ENCODE measurements around the gene PARD3B.

PARD3B gene

DNA sequence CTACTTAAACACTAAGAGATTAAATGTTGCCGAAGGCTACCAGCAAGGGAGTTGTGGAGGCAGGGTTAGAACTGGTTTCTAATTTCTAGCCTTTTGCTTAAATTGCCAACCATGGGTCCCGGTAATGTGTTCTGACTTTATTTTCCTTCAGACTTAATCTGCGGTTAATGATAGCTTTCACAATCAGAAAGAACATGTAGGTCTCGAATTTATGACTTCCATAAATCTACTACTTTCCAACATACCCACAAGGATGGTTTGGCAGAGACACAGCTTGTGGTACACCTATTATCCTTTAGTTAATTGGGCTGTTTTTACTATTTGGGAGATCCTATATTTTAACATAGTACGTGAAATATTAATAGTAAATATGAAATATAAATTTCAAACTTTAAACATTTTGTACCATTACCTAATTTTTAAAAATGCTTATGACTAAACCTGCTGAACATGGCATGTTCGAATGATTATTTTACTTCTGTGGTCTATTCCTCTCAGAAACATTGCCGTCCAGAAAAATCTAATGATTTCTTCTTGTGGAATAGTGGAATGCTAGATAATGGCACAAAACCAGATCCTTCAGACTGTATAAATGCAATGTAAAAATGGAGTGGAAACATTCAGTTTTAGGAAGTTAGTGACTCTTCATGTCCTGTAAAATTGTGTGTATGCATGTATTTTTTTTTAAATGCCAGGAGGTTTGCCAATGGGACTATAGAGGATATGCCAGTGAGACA, 41.3 kb downstream of the PARD3B start:
- DNase-seq (ENCODE audit: low read depth): no peak

DNA sequence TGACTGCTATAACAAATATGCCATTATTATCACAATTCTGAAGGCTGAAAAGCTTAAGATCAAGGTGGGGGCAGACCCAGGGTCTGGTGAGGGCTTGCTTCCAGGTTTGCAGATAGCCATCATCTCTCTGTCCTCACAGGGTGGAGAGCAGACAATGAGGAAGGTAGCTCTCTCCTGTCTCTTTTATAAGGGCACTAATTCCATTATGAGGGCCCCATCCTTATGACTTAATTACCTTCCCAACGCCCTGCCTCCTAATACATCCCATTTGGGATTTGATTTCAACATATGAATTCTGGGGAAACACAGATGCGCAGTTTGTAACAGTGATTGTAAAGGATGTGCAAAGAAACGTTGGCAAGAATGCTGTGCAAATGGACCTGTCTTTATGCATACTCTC, 44.8 kb downstream of the PARD3B start:
- DNase-seq (ENCODE audit: low read depth): no peak

DNA sequence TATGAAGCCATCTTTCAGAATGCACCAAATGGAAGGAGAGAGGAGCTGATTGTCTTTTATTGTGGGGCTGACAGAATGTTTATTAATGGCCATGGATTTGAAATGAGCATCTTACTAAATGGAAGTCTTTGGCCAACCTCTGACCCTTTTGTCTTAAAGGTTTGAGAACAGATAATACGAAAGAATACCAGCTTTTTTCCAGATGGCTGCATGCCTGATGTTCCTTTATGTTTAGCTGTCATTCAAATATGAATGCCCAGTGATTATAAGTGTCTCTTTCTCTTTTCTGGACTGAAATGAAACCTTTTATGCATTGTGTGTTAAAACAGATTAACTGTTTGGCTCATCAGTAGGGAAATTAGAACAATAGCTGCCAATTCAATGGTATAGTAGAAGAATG, 46.0 kb downstream of the PARD3B start:
- no peak for DNase-seq (ENCODE audit: low read depth)

DNA sequence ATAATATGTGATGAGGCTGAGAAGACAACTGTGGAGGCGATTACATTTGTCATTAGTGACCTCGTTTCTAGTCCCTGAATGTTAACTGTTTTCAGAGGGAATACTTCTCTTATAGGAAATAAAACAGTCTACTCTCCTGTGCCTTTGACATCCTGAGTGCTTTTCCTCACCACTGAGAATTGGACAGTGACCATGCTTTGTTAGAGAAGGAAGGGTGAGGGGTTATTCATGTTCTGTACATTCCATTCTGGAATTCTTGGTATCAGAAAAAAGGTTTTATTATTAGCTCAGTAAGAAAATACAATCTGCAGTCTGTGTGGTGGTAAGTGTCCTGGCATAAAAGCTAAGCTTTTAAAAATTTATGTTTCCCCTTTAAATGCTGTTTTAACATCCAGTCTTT, 58.8 kb downstream of the PARD3B start:
- no peak for DNase-seq (ENCODE audit: low read depth)

DNA sequence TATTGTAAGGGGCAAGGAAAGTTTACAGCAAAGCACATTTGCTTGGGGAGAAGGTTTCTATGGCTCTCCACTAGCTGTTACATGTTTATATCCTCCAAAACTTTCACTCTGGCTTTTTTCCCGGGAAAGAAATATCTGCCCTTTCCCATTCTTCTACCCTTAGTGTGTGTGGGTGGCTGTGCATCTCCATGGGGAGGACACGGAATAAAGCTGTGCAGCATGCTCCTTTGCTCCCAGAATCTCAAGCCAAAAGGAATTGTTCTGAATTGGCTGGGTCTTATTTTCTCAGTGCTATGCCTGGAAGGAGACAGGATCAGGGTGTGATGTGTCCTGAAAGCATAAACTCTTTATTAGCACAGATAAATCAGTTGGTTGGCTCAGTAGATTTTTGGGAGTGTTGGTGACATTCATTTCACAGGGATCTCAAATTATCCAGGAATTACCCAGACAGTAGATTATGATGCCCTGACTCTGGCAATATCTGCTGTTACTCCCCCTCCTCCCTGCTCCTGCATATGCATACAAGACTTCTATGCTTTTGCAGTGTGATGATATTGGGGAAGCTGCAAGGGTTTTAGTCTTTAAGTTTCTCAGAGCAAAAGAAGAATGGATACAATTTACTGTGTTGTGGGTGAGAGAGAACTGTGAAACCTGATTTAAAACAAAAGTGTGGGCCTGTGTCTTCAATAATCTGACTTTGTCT, 63.1 kb downstream of the PARD3B start:
- DNase-seq (ENCODE audit: low read depth): peak; percentile 38

DNA sequence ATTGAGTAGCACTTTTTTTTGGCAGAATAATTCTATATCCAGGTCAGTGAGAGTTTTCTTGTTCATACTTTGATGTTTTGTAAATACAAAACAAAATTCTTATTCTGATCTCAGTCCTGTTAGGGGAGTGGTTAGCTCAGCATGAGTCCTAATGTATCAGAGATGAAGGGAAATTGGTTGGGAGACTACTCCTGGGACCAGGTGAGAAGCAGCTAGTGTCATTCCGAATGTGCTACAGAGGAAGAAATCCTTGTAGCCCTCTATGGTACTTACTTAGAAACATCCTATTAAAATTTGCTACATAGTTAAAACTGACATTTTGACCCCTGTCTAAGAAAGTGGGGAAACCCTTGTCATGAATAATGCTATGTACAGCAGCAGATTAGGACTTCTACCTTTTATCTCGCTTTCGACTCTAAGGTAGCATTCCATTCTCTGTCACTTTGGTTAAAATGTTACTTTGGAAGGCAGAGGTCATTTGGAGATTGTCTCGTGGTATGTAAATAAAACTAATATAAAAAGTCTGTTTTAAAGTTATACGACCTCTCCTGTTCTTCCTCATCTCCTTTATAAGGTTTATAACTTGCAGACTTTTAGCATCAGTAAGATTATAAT, 65.8 kb downstream of the PARD3B start:
- no peak for DNase-seq (ENCODE audit: low read depth)

DNA sequence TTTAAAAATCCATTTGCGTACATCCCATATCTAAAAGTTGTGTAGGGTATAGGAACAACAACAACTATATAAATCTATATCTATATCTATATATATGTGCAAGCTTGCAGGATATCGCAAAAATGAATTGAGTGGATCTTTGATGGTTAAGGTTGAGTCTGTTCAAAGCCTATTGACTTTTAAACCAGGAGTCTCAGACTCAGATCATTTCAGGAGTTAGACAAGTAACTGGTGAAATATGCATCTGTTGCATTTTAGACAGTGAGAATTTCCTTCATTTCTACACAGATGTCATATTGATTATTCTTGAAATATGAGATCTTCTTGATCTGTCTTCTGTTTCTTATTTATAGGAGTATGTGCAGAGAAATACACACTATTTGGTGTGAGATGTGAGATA, 66.5 kb downstream of the PARD3B start:
- DNase-seq (ENCODE audit: low read depth): no peak

DNA sequence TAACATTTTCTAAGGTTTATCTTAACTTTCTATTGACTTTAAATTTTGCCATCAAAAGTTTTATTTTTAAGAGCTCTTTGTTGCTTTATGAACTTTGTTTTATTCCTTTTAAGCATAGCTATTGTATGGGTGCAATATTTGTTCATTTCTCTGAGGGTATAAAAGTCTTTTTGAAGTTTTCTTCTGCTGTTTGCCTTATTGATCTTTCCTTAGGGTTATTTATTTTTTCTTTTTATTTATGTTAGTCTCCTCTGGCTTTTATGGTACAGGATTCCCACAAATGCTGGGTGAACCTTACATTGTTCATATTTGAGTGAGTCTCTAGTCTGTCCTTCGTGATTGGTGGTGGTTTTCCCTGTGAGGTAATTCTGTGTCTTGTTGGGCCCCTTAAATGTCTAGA, 68.4 kb downstream of the PARD3B start:
- DNase-seq (ENCODE audit: low read depth): no peak

DNA sequence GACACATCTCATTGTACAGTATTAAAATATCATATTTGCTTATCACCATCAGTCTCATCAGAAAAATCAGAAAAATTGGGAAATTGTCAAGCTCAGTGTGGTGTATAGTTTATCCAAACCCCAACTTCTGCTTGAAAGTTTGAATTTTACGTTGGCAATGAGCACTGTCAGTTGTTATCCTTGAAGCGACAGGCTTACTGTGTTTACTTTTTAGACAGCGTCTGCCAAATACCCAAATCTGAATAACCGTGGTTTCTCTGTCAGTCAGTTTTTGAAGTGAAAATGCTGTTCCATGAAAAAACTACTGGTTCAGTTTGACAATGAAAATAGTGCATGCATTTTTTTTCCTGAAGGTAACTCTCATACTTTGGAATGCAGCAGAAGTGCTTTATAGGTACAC, 70.2 kb downstream of the PARD3B start:
- DNase-seq (ENCODE audit: low read depth): no peak

DNA sequence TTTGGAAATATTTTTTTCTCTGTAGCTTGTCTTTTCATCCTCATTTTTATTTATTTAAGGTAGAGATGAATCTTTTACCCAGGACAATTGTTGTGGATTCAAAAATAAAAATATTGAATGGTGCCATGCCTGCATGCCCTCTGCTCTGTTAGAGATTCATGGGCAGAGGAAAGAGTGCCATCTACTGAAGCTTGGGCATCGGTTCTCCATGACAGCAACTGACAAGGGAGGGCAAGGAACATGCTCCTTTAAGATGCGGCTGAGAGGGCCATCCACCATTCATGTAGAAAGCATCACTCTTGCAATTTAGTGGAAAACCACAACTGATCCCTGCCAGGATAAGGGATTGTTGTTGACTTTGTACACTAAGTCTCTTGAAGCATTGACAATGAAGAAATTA, 79.9 kb downstream of the PARD3B start:
- DNase-seq (ENCODE audit: low read depth): peak; percentile 34

DNA sequence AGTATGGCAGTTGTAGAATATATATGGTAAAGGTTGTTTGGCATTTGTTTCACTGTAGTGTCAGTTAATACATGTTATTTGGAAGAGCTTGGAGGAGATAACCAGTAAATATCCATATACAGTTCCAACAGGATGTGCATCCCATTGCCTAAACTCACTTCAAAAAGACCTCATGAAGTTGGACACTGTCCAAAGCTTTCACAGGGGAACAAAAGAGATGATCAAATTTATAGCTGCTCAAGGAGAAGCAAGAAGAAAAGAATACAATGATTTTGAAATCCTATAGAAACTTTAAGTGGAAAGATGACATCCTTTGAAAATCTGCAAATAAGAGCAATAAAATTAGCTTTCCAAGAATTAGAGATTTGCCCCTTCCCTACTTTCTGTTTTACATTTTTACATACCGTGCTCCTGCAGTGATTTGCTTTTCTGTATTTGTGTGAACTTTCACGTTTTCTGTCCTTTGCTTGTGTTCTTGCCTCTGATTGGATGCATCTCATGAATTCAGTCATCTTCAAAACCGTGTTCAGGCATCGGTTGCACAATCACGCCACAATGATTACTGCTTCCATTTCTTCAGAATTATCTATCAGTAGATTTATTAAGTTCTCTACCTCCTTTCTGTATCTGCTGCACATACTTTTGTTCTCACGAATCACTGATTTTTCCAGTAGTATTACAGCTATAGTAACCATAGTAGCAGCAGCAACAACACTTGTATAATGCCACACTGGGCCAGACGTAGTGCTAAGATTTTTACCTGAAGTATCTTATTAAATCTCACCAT, 83.8 kb downstream of the PARD3B start:
- DNase-seq (ENCODE audit: low read depth): no peak

DNA sequence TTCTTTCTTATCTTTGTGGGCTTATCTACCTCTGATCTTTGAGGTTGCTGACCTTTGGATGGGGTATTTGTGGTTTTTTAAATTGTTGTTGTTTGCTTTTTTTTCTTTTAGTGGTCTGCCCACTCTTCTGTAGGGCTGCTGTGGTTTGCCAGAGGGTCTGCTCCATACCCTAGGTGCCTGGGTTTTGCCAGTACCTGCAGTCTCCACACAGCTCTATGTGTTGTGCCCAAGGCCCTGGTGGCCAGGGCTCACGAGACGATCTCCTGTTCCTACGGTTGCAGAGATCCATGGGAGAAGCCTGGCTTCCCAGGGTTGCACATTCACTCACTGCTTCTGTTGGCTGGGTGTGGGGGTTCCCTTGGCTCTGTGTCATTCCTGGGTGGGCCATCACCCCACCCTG, 87.1 kb downstream of the PARD3B start:
- no peak for DNase-seq (ENCODE audit: low read depth)

DNA sequence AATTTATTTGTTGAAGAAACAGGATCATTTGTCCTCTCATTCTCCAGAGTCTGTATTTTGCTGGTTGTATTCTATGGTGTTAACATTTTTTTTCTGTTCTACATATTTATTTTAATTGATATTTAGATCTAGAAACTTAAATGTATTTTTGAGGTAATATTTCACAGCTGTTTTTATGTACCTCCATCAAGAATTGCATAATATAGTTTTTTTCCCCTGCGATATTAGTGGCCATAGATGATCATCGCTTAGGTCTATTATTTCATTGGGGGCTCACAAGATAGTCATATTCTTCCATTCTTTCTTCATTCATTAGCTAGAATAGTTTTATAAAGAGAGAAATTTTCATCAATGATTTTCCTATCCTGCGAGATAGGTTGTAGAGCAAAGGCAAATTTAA, 89.3 kb downstream of the PARD3B start:
- no peak for DNase-seq (ENCODE audit: low read depth)

DNA sequence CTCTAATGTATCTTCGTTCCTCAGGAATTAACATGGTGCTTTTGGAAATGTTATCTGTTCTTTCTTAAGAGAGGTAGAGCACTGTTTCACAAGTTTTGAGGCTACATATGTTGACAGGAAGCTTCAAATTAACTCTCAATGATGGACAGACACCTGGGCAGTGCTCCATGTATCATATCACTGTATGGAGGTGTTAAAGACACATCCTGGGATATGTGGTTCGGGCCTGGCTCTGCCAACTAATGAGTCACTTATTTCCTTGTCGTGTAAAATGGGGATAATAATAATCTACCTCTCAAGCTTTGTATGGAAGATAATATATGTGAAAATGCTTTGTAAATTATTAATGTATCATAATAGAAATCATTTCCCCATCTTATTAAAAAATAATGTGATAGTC, 90.2 kb downstream of the PARD3B start:
- no peak for DNase-seq (ENCODE audit: low read depth)

DNA sequence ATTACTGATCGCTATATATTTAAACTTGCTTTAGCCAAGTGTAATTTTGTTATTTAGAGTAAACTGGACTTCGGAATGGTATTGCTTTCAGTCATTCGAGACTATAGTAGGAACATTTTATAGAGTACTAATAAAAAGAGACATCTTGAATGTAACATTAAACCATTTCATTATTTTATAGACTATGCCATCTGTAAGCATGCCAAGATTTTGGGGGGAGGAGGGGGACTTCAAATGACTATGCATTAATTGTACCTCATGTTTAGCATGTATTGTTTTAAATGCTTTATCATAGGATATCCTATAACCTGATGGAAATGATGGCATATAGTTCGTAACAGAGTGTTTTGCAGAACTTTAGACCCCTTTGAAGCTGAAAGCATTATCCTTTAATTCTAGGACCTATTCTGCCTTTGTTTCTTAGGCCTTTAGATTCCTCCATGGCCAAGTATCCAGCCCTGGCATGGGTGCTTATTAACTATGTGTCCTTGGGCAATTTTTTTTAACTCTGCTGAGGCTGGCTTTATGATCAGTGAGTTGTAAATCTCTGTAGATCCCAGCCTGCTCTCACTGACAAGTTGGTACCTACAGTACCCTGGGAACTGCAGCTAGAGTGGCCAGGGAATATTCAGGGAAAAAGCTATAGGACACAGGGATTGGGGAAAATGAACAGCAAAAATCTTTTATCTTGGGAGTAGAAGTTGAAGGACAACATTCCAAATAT, 93.4 kb downstream of the PARD3B start:
- DNase-seq (ENCODE audit: low read depth): no peak

DNA sequence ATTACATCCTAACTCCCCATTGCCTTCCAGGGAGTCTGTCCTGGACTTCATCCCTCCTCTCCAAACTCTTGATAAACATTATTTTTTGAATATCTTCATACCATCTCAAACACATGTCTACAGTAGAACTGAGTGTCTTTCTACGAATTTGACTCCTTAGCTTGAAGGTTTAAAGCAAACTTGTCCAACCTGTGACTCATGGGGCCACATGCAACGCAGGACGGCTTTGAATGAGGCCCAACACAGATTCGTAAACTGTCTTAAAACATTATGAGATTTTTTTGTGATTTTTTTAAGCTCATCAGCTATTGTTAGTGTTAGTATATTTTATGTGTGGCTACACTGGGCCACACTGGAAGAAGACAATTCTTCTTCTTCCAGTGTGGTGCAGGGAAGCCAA, 98.1 kb downstream of the PARD3B start:
- no peak for DNase-seq (ENCODE audit: low read depth)

DNA sequence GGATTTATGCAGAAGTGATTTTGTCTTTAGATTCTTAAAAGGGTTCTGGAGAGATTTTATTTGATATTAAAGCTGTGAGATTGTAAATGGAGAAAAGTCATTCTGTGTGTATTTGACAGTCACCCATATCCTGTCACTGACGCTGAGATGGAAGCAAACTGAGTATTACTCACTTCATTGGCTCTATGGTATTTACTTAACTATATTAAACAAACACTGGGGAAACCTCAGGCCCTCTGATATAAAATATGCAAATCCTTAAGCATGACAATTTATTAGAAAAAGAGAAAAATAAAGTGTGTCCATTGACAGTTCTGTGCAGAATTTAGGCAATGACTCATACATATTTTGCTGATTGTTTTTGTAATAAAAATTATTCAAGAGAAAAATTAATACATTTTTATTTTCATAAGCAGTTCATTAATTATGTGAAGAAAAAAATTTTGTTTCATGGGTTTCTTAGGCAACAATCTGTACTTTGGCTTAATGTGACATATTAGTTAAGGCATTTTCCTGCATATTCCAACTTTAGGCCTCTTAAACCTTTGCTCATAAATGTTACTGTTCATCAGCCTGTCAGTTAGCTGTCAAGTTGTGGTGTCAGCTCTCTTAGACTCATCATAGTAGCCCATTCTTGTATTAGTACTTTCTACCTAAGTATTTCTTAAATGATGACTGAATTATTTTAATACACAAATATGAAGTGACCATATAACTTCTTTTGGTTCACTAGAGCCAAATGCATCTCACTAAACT, 99.9 kb downstream of the PARD3B start:
- DNase-seq (ENCODE audit: low read depth): peak; percentile 4

DNA sequence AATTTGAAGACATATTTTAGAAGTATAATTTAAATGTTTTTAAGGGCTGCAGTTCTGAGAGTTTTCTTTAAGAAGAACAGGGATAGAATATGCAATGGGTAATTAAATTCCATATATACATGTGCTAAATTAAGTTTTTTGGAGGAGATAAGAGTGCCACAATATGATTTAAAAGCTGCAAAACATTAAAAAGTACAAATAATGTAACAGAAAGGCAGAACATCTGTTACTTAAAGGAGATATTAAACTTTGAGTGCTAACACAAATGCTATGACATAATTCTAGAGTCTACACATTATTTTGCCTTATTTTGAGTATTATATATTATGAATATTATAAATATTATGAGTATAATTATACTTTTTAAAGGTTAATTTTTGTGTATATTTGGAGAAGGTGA, 102.4 kb downstream of the PARD3B start:
- DNase-seq (ENCODE audit: low read depth): no peak

DNA sequence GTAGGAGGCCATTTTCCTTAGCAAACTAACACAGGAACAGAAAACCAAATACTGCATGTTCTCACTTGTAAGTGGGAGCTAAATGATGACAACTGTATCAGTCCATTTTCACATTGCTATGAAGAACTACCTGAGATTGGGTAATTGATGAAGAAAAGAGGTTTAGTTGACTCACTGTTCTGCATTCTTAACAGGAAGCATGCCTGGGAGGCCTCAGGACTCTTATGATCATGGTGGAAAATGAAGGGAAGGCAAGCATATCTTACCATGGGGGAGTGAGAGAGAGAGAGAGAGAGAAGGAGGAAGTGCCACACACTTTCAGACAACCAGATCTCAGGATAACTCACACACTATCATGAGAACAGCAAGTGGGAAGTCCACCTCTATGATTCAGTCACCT, 105.3 kb downstream of the PARD3B start:
- DNase-seq (ENCODE audit: low read depth): no peak

DNA sequence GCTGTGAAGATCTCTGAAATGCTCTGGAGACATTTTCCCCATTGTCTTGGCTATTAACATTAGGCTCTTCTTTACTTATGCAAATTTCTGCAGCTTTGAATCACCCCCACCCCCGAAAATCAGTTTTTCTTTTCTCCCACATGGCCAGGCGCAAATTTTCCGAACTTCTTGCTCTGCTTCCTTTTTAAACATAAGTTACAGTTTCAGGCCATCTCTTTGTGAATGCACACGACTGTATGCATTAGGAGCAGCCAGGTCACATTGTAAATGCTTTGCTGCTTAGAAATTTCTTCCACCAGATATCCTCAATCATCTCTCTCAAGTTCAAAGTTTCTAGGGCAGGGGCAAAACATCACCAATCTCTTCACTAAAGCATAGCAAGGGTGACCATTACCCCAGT, 106.8 kb downstream of the PARD3B start:
- DNase-seq (ENCODE audit: low read depth): no peak

DNA sequence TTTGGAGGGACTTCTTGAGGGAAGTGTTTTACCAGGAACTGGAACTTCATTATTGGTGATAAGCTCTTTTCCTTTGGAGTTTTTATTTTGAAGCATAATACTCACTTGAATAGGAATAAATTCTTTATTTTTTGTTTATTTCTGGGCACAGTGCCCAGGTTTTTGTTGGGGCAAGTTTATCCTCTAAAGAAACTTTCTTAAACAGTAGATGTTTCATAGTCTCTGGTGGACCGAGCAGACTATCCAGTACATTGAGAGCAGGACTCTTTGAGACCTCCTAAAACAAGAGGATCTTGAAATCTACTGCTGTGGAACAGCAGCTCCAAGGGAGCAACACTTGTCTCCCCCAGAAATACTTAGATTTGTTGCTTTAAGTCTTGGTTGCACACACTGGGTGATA, 109.4 kb downstream of the PARD3B start:
- DNase-seq (ENCODE audit: low read depth): no peak
